Measurements from ENCODE around the gene PPP1R11. TPM values are rescaled to one million over a fixed set of nuclear protein-coding genes. Genes with fewer than 3 reads are reported as not detected.

PPP1R11 gene
- total and polyA plus RNA-seq, 2 experiments from 2014 or later: 19.6 to 26.6 TPM

DNA sequence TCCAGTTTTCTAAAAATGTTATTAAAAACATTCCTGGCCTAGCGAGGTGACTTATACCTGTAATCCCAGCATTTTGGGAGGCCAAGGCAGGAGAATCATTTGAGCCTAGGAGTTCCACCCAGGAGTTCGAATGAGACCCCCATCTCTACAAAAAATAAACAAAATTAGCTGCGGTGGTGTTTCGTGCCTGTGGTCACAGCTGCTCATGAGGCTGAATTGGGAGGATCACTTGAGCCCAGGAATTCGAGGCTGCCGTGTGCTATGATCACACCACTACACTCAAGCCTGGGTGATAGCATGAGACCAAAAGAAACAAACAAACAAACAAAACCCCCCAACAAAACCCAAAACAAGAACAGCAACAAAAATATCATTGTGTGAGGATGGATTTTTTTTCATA is 25.8 kb upstream of the PPP1R11 start:
- TF ChIP-seq EZH2phosphoT487 (IDR thresholded peaks at IDR 0.05; ENCODE audit: unreplicated experiment) (no peak), STAT1 (IDR thresholded peaks at IDR 0.05; ENCODE audit: unreplicated experiment) (no peak), CREB1 (CRISPR knock-in tag; IDR thresholded peaks at IDR 0.05; ENCODE audit: low read depth) (no peak), JUNB (IDR thresholded peaks at IDR 0.05; ENCODE audit: unreplicated experiment) (no peak), ZNF462 (CRISPR knock-in tag; IDR thresholded peaks at IDR 0.05) (no peak), EZH2 (IDR thresholded peaks at IDR 0.05; ENCODE audit: low read depth, unreplicated experiment) (no peak), ZNF114 (CRISPR knock-in tag; IDR thresholded peaks at IDR 0.05) (no peak), ZNF331 (CRISPR knock-in tag; IDR thresholded peaks at IDR 0.05; ENCODE audit: low read depth) (no peak), POLR2AphosphoS5 (IDR thresholded peaks at IDR 0.05; ENCODE audit: low read depth) (no peak), CTCF (conservative IDR thresholded peaks at IDR 0.05; ENCODE audit: low read depth in 2 of 2) (no peak), NANOG (IDR thresholded peaks at IDR 0.05; ENCODE audit: borderline replicate concordance) (no peak)
- TF ChIP-seq, protein P1, sequence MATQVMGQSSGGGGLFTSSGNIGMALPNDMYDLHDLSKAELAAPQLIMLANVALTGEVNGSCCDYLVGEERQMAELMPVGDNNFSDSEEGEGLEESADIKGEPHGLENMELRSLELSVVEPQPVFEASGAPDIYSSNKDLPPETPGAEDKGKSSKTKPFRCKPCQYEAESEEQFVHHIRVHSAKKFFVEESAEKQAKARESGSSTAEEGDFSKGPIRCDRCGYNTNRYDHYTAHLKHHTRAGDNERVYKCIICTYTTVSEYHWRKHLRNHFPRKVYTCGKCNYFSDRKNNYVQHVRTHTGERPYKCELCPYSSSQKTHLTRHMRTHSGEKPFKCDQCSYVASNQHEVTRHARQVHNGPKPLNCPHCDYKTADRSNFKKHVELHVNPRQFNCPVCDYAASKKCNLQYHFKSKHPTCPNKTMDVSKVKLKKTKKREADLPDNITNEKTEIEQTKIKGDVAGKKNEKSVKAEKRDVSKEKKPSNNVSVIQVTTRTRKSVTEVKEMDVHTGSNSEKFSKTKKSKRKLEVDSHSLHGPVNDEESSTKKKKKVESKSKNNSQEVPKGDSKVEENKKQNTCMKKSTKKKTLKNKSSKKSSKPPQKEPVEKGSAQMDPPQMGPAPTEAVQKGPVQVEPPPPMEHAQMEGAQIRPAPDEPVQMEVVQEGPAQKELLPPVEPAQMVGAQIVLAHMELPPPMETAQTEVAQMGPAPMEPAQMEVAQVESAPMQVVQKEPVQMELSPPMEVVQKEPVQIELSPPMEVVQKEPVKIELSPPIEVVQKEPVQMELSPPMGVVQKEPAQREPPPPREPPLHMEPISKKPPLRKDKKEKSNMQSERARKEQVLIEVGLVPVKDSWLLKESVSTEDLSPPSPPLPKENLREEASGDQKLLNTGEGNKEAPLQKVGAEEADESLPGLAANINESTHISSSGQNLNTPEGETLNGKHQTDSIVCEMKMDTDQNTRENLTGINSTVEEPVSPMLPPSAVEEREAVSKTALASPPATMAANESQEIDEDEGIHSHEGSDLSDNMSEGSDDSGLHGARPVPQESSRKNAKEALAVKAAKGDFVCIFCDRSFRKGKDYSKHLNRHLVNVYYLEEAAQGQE (IDR thresholded peaks at IDR 0.05; ENCODE audit: unreplicated experiment): no peak
- TF ChIP-seq, protein P2, sequence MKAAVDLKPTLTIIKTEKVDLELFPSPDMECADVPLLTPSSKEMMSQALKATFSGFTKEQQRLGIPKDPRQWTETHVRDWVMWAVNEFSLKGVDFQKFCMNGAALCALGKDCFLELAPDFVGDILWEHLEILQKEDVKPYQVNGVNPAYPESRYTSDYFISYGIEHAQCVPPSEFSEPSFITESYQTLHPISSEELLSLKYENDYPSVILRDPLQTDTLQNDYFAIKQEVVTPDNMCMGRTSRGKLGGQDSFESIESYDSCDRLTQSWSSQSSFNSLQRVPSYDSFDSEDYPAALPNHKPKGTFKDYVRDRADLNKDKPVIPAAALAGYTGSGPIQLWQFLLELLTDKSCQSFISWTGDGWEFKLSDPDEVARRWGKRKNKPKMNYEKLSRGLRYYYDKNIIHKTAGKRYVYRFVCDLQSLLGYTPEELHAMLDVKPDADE (IDR thresholded peaks at IDR 0.05): no peak
- Histone ChIP-seq H3K79me2 (replicated peaks; ENCODE audit: insufficient read depth) (no peaks in the 10 kb centered on the region), H3K27me3 (ENCODE audit: insufficient read depth) (no peaks in the 10 kb centered on the region), H3K27ac (ENCODE audit: low read depth) (no peak overlapping the region), H4K20me1 (replicated peaks; ENCODE audit: insufficient read depth) (no peaks in the 10 kb centered on the region; the same call in 1 of the 2 replicates), H2AFZ (no peak overlapping the region), H3K9me2 (ENCODE audit: insufficient read depth) (no peaks in the 10 kb centered on the region), H3K4me3 (no peak overlapping the region), H3K36me3 (ENCODE audit: insufficient read depth) (no peaks in the 10 kb centered on the region), H3K4me1 (ENCODE audit: insufficient read depth) (no peaks in the 10 kb centered on the region), H3K4me2 (no peak overlapping the region), H3F3A (replicated peaks; ENCODE audit: low read depth) (no peaks in the 10 kb centered on the region)
- DNase-seq (ENCODE audit: low spot score) (no peak), ATAC-seq (no peak)
- Mint-ChIP-seq H3K9me3 (no peaks in the 10 kb centered on the region), H3K27ac (no peak overlapping the region), H3K4me3 (no peak overlapping the region), H3K4me1 (no peaks in the 10 kb centered on the region), H3K36me3 (ENCODE audit: low read depth) (no peaks in the 10 kb centered on the region), H3K27me3 (ENCODE audit: insufficient read depth, low read depth, poor library complexity) (no peaks in the 10 kb centered on the region)
